Measurements from ENCODE around the gene EDEM3.
"Not testable (repeated sequence)": the region's sequence is repeated elsewhere in the genome, so short reads cannot be mapped to it uniquely, and the experiment has no call there.

EDEM3 gene

GRCh38 chr1:184739070-184739469 is 15.6 kb downstream of the EDEM3 start:
- no peak for DNase-seq (ENCODE audit: low read depth in 2 of 2)

- no peak for DNase-seq (ENCODE audit: low read depth in 2 of 2)
These were observed 19.7 kb downstream of the EDEM3 start for GRCh38 chr1:184734980-184735379.

GRCh38 chr1:184724843-184725242 is 29.8 kb downstream of the EDEM3 start:
- no peak for DNase-seq (ENCODE audit: low read depth in 2 of 2)

- DNase-seq (ENCODE audit: low read depth in 2 of 2), result no peak
These were observed 38.5 kb downstream of the EDEM3 start for GRCh38 chr1:184716158-184716557.

- DNase-seq (ENCODE audit: low read depth in 2 of 2), result no peak
These were observed 45.2 kb downstream of the EDEM3 start for GRCh38 chr1:184709418-184709817.

- no peak for DNase-seq (ENCODE audit: low read depth in 2 of 2)
These were observed 46.5 kb downstream of the EDEM3 start for GRCh38 chr1:184708084-184708676.

- no peak for DNase-seq (ENCODE audit: low read depth in 2 of 2)
These were observed 49.4 kb downstream of the EDEM3 start for GRCh38 chr1:184705271-184705670.

- DNase-seq (ENCODE audit: low read depth in 2 of 2), result no peak
These were observed 52.8 kb downstream of the EDEM3 start for GRCh38 chr1:184701816-184702215.

GRCh38 chr1:184698969-184699368 is 55.7 kb downstream of the EDEM3 start:
- DNase-seq (ENCODE audit: low read depth in 2 of 2), result no peak

GRCh38 chr1:184698016-184698415 is 56.6 kb downstream of the EDEM3 start:
- DNase-seq (ENCODE audit: low read depth in 2 of 2), result no peak

- DNase-seq (ENCODE audit: low read depth in 2 of 2), result no peak
These were observed 58.3 kb downstream of the EDEM3 start for GRCh38 chr1:184696403-184696802.

- DNase-seq (ENCODE audit: low read depth in 2 of 2), result no peak
These were observed 59.6 kb downstream of the EDEM3 start for GRCh38 chr1:184695023-184695422.

- DNase-seq (ENCODE audit: low read depth in 2 of 2), result no peak
These were observed 61.6 kb downstream of the EDEM3 start for GRCh38 chr1:184693011-184693410.

- DNase-seq (ENCODE audit: low read depth in 2 of 2), result no peak
These were observed 62.8 kb downstream of the EDEM3 start for GRCh38 chr1:184691719-184692324.

GRCh38 chr1:184686540-184686939 is 68.1 kb downstream of the EDEM3 start:
- DNase-seq (ENCODE audit: low read depth in 2 of 2), result no peak

GRCh38 chr1:184685116-184685515 is 69.5 kb downstream of the EDEM3 start:
- DNase-seq (ENCODE audit: low read depth in 2 of 2), result no peak

- no peak for DNase-seq (ENCODE audit: low read depth in 2 of 2)
These were observed 70.2 kb downstream of the EDEM3 start for GRCh38 chr1:184684285-184685074.

- no peak for DNase-seq (ENCODE audit: low read depth in 2 of 2)
These were observed 71.7 kb downstream of the EDEM3 start for GRCh38 chr1:184682956-184683355.

- not testable (repeated sequence) for DNase-seq (ENCODE audit: low read depth in 2 of 2)
These were observed 73.9 kb downstream of the EDEM3 start for GRCh38 chr1:184680611-184681225.

GRCh38 chr1:184679472-184679871 is 75.2 kb downstream of the EDEM3 start:
- DNase-seq (ENCODE audit: low read depth in 2 of 2), result not testable (repeated sequence)

GRCh38 chr1:184677344-184677743 is 77.3 kb downstream of the EDEM3 start:
- no peak for DNase-seq (ENCODE audit: low read depth in 2 of 2)

- DNase-seq (ENCODE audit: low read depth in 2 of 2), result no peak
These were observed 81.4 kb downstream of the EDEM3 start for GRCh38 chr1:184673305-184673704.
